ENCODE results near the gene BAZ1A.

- TF ChIP-seq CTCF (IDR thresholded peaks at IDR 0.05) (no peak), POLR2A (IDR thresholded peaks at IDR 0.05) (no peak)
These were observed 120.5 kb downstream of the BAZ1A start for GRCh38 chr14:34754687-34755086.

Data from heart left ventricle (tissue), 13 donors.